Neural cell (in vitro differentiated cells): Measurements from ENCODE around the gene CLDN20. TPM values are rescaled to one million over a fixed set of nuclear protein-coding genes. Genes with fewer than 3 reads are reported as not detected.

Source experiments
- H2AFZ ChIP-seq: fragments of 200-600, 300-800 bp; sonication (generic), shearing (Covaris generic); 2 replicates; pipeline ENCODE4 v1.6.0; 2014; ENCODE audit warnings: low read depth, mild to moderate bottlenecking, antibody characterized with exemption, low read length, moderate library complexity
- H3F3A ChIP-seq: fragments of 200-600 bp; shearing (Covaris generic); 2 replicates; pipeline ENCODE4 v1.6.1; 2016; ENCODE audit warnings: mild to moderate bottlenecking, moderate library complexity, mixed read lengths, antibody characterized with exemption, low read length; ENCODE audit not compliant: insufficient read depth, poor library complexity, severe bottlenecking
- H3K27ac ChIP-seq: fragments of 200-600, 300-800 bp; sonication (generic), shearing (Covaris generic); 2 replicates; pipeline ENCODE4 v1.5.1; 2014; ENCODE audit warnings: mild to moderate bottlenecking, low read length, moderate library complexity
- H3K27me3 ChIP-seq: fragments of 300-800, 200-600 bp; sonication (generic), shearing (Covaris generic); 2 replicates; pipeline ENCODE4 v1.6.0; 2014; ENCODE audit warnings: mild to moderate bottlenecking, low read depth, low read length, moderate library complexity; ENCODE audit not compliant: insufficient read depth
- H3K36me3 ChIP-seq: fragments of 300-800, 200-600 bp; sonication (generic), shearing (Covaris generic); 2 replicates; pipeline ENCODE4 v1.5.1; 2014; ENCODE audit warnings: mild to moderate bottlenecking, antibody characterized with exemption, low read length, moderate library complexity; ENCODE audit not compliant: insufficient read depth
- H3K4me2 ChIP-seq: fragments of 300-800, 200-600 bp; sonication (generic), shearing (Covaris generic); 2 replicates; pipeline ENCODE4 v1.6.0; 2014; ENCODE audit warnings: mild to moderate bottlenecking, low read length
- H3K4me3 ChIP-seq: fragments of 300-800, 200-600 bp; sonication (generic), shearing (Covaris generic); 2 replicates; pipeline ENCODE4 v1.5.1; 2014; ENCODE audit warnings: mild to moderate bottlenecking, low read length, moderate library complexity
- H3K79me2 ChIP-seq: fragments of 200-600 bp; shearing (Covaris generic); replicated peaks from 2 replicates; pipeline ENCODE4 v1.6.0; 2014; ENCODE audit warnings: mild to moderate bottlenecking, low read length, moderate library complexity; ENCODE audit not compliant: insufficient read depth
- H3K9ac ChIP-seq: fragments of 300-800, 200-600 bp; sonication (generic), shearing (Covaris generic); 2 replicates; pipeline ENCODE4 v1.6.1; 2016; ENCODE audit warnings: mild to moderate bottlenecking, low read length, mixed read lengths
- H3K9me2 ChIP-seq: fragments of 200-600 bp; shearing (Covaris generic); 2 replicates; pipeline ENCODE4 v1.6.1; 2016; ENCODE audit warnings: mild to moderate bottlenecking, low read length, mixed read lengths; ENCODE audit not compliant: insufficient read depth
- H3K9me3 ChIP-seq: fragments of 200-600, 300-800 bp; sonication (generic), shearing (Covaris generic); 2 replicates; pipeline ENCODE4 v1.6.1; 2016; ENCODE audit warnings: mild to moderate bottlenecking, mixed run types, low read length, moderate library complexity, mixed read lengths
- H4K20me1 ChIP-seq: fragments of 200-600 bp; shearing (Covaris generic); 2 replicates; pipeline ENCODE4 v1.6.1; 2016; ENCODE audit warnings: mild to moderate bottlenecking, mixed run types; ENCODE audit not compliant: insufficient read depth
- EP300 ChIP-seq: fragments of 450-650 bp; conservative IDR thresholded peaks from 2 replicates; pipeline ENCODE4 v1.6.1; 2014; ENCODE audit warnings: antibody characterized with exemption, mild to moderate bottlenecking, moderate library complexity; ENCODE audit not compliant: poor library complexity, severe bottlenecking
- EZH2 ChIP-seq: fragments of 200-600, 300-800 bp; shearing (Covaris generic), sonication (generic); IDR thresholded peaks from 2 replicates; pipeline ENCODE4 v1.6.1; 2014; ENCODE audit warnings: antibody characterized with exemption, low read length, borderline replicate concordance, mild to moderate bottlenecking; ENCODE audit not compliant: insufficient read depth, poor library complexity, severe bottlenecking
- MXI1 ChIP-seq: fragments of 450-650 bp; conservative IDR thresholded peaks from 2 replicates; pipeline ENCODE4 v1.6.1; 2014; ENCODE audit warnings: antibody characterized with exemption, mild to moderate bottlenecking; ENCODE audit not compliant: poor library complexity, severe bottlenecking
- POLR2AphosphoS5 ChIP-seq: IDR thresholded peaks from 2 replicates; pipeline ENCODE4 v1.6.1; 2012
- RAD21 ChIP-seq: fragments of 450-650 bp; conservative IDR thresholded peaks from 2 replicates; pipeline ENCODE4 v1.6.1; 2014; ENCODE audit warnings: antibody characterized with exemption, mild to moderate bottlenecking, moderate library complexity
- SMC3 ChIP-seq: fragments of 450-650 bp; conservative IDR thresholded peaks from 2 replicates; pipeline ENCODE4 v1.6.1; 2014; ENCODE audit warnings: antibody characterized with exemption, mild to moderate bottlenecking, moderate library complexity; ENCODE audit not compliant: poor library complexity
- polyA plus RNA-seq: library from polyadenylated mRNA; depleted of rRNA; stranded (reverse); fragments of >200 nt; gene quantifications from 2 replicates; pipeline ENCODE4 v1.2.3, GENCODE V29; 2014
- TF ChIP-seq, protein P1 (sequence below): fragments of 450-650 bp; IDR thresholded peaks from 2 replicates; pipeline ENCODE4 v1.5.1; 2014; ENCODE audit warnings: antibody characterized with exemption, mild to moderate bottlenecking, moderate library complexity; ENCODE audit not compliant: poor library complexity, severe bottlenecking
- TF ChIP-seq, protein P2 (sequence below): IDR thresholded peaks from 2 replicates; pipeline ENCODE4 v1.6.1; 2012; ENCODE audit warnings: borderline replicate concordance

Gene CLDN20
- polyA plus RNA-seq, 1 donor from 2014 or later, result not detected

DNA sequence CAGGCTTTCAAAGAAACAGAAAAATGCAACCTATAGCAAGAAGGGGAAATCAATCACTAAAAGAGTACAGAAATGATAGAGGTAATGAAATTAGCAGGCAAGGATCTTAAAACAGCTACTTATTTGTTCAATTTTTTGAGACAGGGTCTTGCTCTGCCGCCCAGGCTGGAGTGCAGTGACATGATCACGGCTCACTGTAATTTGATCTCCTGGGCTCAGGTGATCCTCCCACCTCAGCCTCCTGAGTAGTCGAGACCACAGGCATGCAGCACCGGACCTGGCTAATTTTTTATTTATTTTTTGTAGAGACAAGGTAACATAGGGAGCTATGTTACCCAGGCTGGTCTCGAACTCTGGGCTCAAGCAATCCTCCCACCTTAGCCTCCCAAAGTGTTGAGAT is 28.9 kb downstream of the CLDN20 start:
- TF ChIP-seq, protein P1, sequence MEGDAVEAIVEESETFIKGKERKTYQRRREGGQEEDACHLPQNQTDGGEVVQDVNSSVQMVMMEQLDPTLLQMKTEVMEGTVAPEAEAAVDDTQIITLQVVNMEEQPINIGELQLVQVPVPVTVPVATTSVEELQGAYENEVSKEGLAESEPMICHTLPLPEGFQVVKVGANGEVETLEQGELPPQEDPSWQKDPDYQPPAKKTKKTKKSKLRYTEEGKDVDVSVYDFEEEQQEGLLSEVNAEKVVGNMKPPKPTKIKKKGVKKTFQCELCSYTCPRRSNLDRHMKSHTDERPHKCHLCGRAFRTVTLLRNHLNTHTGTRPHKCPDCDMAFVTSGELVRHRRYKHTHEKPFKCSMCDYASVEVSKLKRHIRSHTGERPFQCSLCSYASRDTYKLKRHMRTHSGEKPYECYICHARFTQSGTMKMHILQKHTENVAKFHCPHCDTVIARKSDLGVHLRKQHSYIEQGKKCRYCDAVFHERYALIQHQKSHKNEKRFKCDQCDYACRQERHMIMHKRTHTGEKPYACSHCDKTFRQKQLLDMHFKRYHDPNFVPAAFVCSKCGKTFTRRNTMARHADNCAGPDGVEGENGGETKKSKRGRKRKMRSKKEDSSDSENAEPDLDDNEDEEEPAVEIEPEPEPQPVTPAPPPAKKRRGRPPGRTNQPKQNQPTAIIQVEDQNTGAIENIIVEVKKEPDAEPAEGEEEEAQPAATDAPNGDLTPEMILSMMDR, result no peak
- Histone ChIP-seq H3K9me3 (no peaks in the 10 kb centered on the region), H2AFZ (no peak overlapping the region), H3K27ac (no peak overlapping the region), H3K79me2 (no peaks in the 10 kb centered on the region), H3K36me3 (no peaks in the 10 kb centered on the region), H3K4me3 (no peak overlapping the region), H3K4me2 (no peak overlapping the region), H3K9me2 (no peaks in the 10 kb centered on the region), H3F3A (no peaks in the 10 kb centered on the region), H3K27me3 (no peaks in the 10 kb centered on the region), H4K20me1 (no peaks in the 10 kb centered on the region), H3K9ac (no peak overlapping the region)

DNA sequence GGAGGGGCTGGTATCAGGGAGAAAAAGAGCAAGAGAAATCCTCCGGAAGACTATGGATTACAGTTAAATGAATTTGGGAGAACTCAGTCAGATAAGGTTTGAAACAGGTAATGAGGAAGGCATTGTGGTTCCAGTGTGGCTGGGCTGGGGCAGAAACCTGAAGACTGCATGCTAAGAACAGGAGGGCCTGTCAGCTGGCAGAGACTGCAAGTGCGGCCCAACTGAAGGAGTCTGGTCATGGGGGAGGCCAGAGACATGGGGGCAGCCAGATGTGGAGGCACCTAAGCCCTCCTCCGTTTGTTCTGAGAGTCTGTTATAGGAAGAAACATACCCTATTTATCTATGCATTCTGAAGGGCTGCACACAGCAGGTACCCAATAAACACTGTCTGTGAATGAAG is 33.9 kb downstream of the CLDN20 start:
- no peak for TF ChIP-seq RAD21
- TF ChIP-seq MXI1, result no peak
- no peak for TF ChIP-seq EP300
- no peak for TF ChIP-seq EZH2
- no peak for TF ChIP-seq POLR2AphosphoS5
- TF ChIP-seq, protein P1, result no peak
- TF ChIP-seq SMC3, result no peak
- TF ChIP-seq, protein P2, sequence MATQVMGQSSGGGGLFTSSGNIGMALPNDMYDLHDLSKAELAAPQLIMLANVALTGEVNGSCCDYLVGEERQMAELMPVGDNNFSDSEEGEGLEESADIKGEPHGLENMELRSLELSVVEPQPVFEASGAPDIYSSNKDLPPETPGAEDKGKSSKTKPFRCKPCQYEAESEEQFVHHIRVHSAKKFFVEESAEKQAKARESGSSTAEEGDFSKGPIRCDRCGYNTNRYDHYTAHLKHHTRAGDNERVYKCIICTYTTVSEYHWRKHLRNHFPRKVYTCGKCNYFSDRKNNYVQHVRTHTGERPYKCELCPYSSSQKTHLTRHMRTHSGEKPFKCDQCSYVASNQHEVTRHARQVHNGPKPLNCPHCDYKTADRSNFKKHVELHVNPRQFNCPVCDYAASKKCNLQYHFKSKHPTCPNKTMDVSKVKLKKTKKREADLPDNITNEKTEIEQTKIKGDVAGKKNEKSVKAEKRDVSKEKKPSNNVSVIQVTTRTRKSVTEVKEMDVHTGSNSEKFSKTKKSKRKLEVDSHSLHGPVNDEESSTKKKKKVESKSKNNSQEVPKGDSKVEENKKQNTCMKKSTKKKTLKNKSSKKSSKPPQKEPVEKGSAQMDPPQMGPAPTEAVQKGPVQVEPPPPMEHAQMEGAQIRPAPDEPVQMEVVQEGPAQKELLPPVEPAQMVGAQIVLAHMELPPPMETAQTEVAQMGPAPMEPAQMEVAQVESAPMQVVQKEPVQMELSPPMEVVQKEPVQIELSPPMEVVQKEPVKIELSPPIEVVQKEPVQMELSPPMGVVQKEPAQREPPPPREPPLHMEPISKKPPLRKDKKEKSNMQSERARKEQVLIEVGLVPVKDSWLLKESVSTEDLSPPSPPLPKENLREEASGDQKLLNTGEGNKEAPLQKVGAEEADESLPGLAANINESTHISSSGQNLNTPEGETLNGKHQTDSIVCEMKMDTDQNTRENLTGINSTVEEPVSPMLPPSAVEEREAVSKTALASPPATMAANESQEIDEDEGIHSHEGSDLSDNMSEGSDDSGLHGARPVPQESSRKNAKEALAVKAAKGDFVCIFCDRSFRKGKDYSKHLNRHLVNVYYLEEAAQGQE, result no peak
- Histone ChIP-seq H3K79me2 (no peaks in the 10 kb centered on the region), H3K27me3 (no peaks in the 10 kb centered on the region), H3K27ac (no peak overlapping the region), H3F3A (no peaks in the 10 kb centered on the region), H4K20me1 (no peaks in the 10 kb centered on the region), H3K9me3 (no peaks in the 10 kb centered on the region), H3K4me2 (no peak overlapping the region), H3K4me3 (no peak overlapping the region), H3K9ac (no peak overlapping the region), H2AFZ (no peak overlapping the region), H3K9me2 (no peaks in the 10 kb centered on the region), H3K36me3 (no peaks in the 10 kb centered on the region)
